GM12891 (cell line): ENCODE data around the gene GREB1.

Experiments
- POLR2A ChIP-seq: IDR thresholded peaks from 2 replicates; pipeline ENCODE4 v1.6.1; 2011; ENCODE audit warnings: low read depth, low read length, control low read depth
- POLR2AphosphoS5 ChIP-seq: IDR thresholded peaks from 2 replicates; pipeline ENCODE4 v1.6.1; 2011; ENCODE audit warnings: low read depth, low read length, control low read depth
- SPI1 ChIP-seq: IDR thresholded peaks from 2 replicates; pipeline ENCODE4 v1.6.1; 2011; ENCODE audit warnings: low read depth, low read length, control low read depth
- TAF1 ChIP-seq: IDR thresholded peaks from 2 replicates; pipeline ENCODE4 v1.6.1; 2011; ENCODE audit warnings: low read depth, low read length, control low read depth

DNA sequence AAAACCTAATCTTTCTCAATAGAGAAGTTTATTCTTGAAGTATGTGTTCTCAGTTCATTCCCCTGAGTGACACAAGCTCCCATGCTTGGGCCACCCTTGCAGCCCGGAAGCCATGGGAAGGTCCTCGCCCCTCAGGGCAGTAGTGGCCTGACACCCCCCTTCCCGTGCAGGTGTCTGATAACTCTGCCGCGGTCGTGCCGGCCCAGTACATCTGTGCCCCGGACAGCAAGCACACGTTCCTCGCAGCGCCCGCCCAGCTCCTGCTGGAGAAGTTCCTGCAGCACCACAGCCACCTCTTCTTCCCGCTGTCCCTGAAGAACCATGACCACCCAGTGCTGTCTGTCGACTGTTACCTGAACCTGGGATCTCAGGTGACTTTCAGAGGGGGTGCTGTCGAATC, 103.7 kb downstream of the GREB1 start:
- TF ChIP-seq TAF1 (no peak), POLR2A (no peak), POLR2AphosphoS5 (no peak), SPI1 (no peak)
